SK-N-SH (cell line): Measurements from ENCODE around the gene LFNG. TPM values are rescaled to one million over a fixed set of nuclear protein-coding genes. Genes with fewer than 3 reads are reported as not detected.

Experiments
- CTCF ChIA-PET: fragments of 300-600, 350-600 bp; formaldehyde crosslinking; extraction: SDS; loops from one replicate; lab custom pipeline; 2021; lab: Yijun Ruan, JAX
- POLR2A ChIA-PET: fragments of 350-600 bp; sonication (Branson Sonifier 250); formaldehyde crosslinking; extraction: SDS; loops from one replicate; lab custom pipeline; 2020; ENCODE audit warnings: antibody characterized with exemption, inconsistent platforms; lab: Yijun Ruan, JAX
- DNase-seq: peaks from one replicate; pipeline ENCODE4 v3.0.0; 2012
- H2AFZ ChIP-seq: fragments of 200-600 bp; sonication (generic); 2 replicates; pipeline ENCODE4 v1.8.1; 2016; ENCODE audit warnings: antibody characterized with exemption, mild to moderate bottlenecking, low read depth
- H3F3A ChIP-seq: fragments of 200-600 bp; sonication (generic); replicated peaks from 2 replicates; pipeline ENCODE3; 2016; ENCODE audit warnings: antibody characterized with exemption, mild to moderate bottlenecking; ENCODE audit not compliant: insufficient read depth
- H3K27ac ChIP-seq, 2 experiments: fragments of 200-500 bp in 1 of 2; fragments of 200-600 bp in 1 of 2; sonication (Bioruptor generic) in 1 of 2; sonication (generic), shearing (Covaris generic) in 1 of 2; 2 replicates each; pipeline versions ENCODE4 v1.5.1 to v1.6.1; 2014 to 2016; ENCODE audit warnings: low read depth in 2 of 2, inconsistent platforms in 1 of 2, low read length in 1 of 2, mild to moderate bottlenecking in 1 of 2, mixed read lengths in 1 of 2
- H3K27me3 ChIP-seq: fragments of 200-600 bp; sonication (generic), shearing (Covaris generic); 2 replicates; pipeline ENCODE4 v1.6.1; 2016; ENCODE audit warnings: mixed run types; ENCODE audit not compliant: insufficient read depth
- H3K36me3 ChIP-seq, 2 experiments: fragments of 200-500 bp in 1 of 2; fragments of 200-600 bp in 1 of 2; sonication (Bioruptor generic) in 1 of 2; sonication (generic) in 1 of 2; replicated peaks in 1 of 2; 2 replicates each; pipeline versions ENCODE3 to v1.5.1; 2014 to 2016; ENCODE audit warnings: low read length in 1 of 2, mild to moderate bottlenecking in 1 of 2; ENCODE audit not compliant: insufficient read depth in 2 of 2, control insufficient read depth in 1 of 2
- H3K4me1 ChIP-seq, 2 experiments: fragments of 200-500 bp in 1 of 2; fragments of 200-600 bp in 1 of 2; sonication (Bioruptor generic) in 1 of 2; sonication (generic), shearing (Covaris generic) in 1 of 2; 2 replicates each; pipeline versions ENCODE4 v1.5.1 to v1.6.1; 2014 to 2016; ENCODE audit warnings: low read depth in 1 of 2, low read length in 1 of 2, mixed run types in 1 of 2; ENCODE audit not compliant: insufficient read depth in 2 of 2, control insufficient read depth in 1 of 2
- H3K4me2 ChIP-seq: fragments of 200-600 bp; sonication (generic), shearing (Covaris generic); 2 replicates; pipeline ENCODE4 v1.6.1; 2017; ENCODE audit warnings: mixed run types
- H3K4me3 ChIP-seq, 2 experiments: fragments of 200-500 bp in 1 of 2; fragments of 200-600 bp in 1 of 2; sonication (Bioruptor generic) in 1 of 2; sonication (generic), shearing (Covaris generic) in 1 of 2; 2 replicates each; pipeline versions ENCODE4 v1.5.1 to v1.8.1; 2014 to 2016; ENCODE audit warnings: low read depth in 2 of 2, inconsistent platforms in 1 of 2, low read length in 1 of 2, mild to moderate bottlenecking in 1 of 2, mixed read lengths in 1 of 2, moderate library complexity in 1 of 2
- H3K79me2 ChIP-seq: fragments of 200-600 bp; sonication (generic); 2 replicates; pipeline ENCODE4 v1.8.1; 2017; ENCODE audit warnings: mild to moderate bottlenecking; ENCODE audit not compliant: insufficient read depth
- H3K9ac ChIP-seq: fragments of 200-600 bp; sonication (generic); 2 replicates; pipeline ENCODE4 v1.6.1; 2017; ENCODE audit warnings: mixed run types
- H3K9me2 ChIP-seq: fragments of 200-600 bp; sonication (generic); 2 replicates; pipeline ENCODE4 v1.6.1; 2017; ENCODE audit warnings: mixed run types
- H3K9me3 ChIP-seq: fragments of 200-600 bp; sonication (generic); 2 replicates; pipeline ENCODE4 v1.6.1; 2017; ENCODE audit warnings: mixed run types, mild to moderate bottlenecking, moderate library complexity
- H4K20me1 ChIP-seq: fragments of 200-600 bp; sonication (generic); 2 replicates; pipeline ENCODE4 v1.6.1; 2017; ENCODE audit warnings: mild to moderate bottlenecking, mixed run types; ENCODE audit not compliant: insufficient read depth
- CHD2 ChIP-seq: fragments of 150-350 bp; IDR thresholded peaks from 2 replicates; pipeline ENCODE4 v1.6.1; 2018; ENCODE audit warnings: low read length; ENCODE audit not compliant: partially characterized antibody
- FOSL2 ChIP-seq: IDR thresholded peaks from 2 replicates; pipeline ENCODE4 v1.4.0; 2012; ENCODE audit warnings: low read depth, mild to moderate bottlenecking, moderate library complexity, borderline replicate concordance
- MAX ChIP-seq: IDR thresholded peaks from 2 replicates; pipeline ENCODE4 v1.4.0; 2012; ENCODE audit warnings: low read depth
- MXI1 ChIP-seq: IDR thresholded peaks from 2 replicates; pipeline ENCODE4 v1.6.1; 2012; ENCODE audit warnings: mild to moderate bottlenecking, low read depth, low read length, improper control_type of control experiment
- NFIC ChIP-seq: IDR thresholded peaks from 2 replicates; pipeline ENCODE4 v1.4.0; 2012; ENCODE audit warnings: borderline replicate concordance
- RAD21 ChIP-seq: IDR thresholded peaks from 2 replicates; pipeline ENCODE4 v1.6.1; 2012; ENCODE audit warnings: mild to moderate bottlenecking, low read length
- REST ChIP-seq: IDR thresholded peaks from 2 replicates; pipeline ENCODE4 v1.6.1; 2012; ENCODE audit warnings: mild to moderate bottlenecking, low read depth, low read length, moderate library complexity
- RFX5 ChIP-seq: IDR thresholded peaks from 2 replicates; pipeline ENCODE4 v1.6.1; 2012; ENCODE audit warnings: mild to moderate bottlenecking, improper control_type of control experiment, low read length
- TCF12 ChIP-seq: IDR thresholded peaks from 2 replicates; pipeline ENCODE4 v1.4.0; 2012
- USF1 ChIP-seq: IDR thresholded peaks from 2 replicates; pipeline ENCODE4 v1.4.0; 2012; ENCODE audit warnings: low read depth, borderline replicate concordance
- YY1 ChIP-seq: IDR thresholded peaks from 2 replicates; pipeline ENCODE4 v1.4.0; 2012; ENCODE audit warnings: low read depth, mild to moderate bottlenecking
- WGBS: methylation state at CpG from one replicate; pipeline ENCODE4 v1.1.6; 2017; ENCODE audit warnings: low lambda C conversion rate; 5-methylcytosine and 5-hydroxymethylcytosine counted together
- polyA plus RNA-seq, 3 experiments: library from polyadenylated mRNA; depleted of rRNA; stranded (reverse); fragments of >200 nt; gene quantifications; 2 replicates each; pipeline ENCODE4 v1.2.3, GENCODE V29; 2012

LFNG gene
- polyA plus RNA-seq, 1 of the 3 experiments (the other 2 are of a cell fraction) = 9.4 TPM

GRCh38 chr7:2570021-2570420 lies 50.4 kb downstream of the LFNG start (continued):
- no peak for TF ChIP-seq MAX

- H3K9me2 ChIP-seq = no peaks in the 10 kb centered on the region
- H3F3A ChIP-seq = no peaks in the 10 kb centered on the region
- no peak for TF ChIP-seq YY1
- TF ChIP-seq CHD2 = no peak
- TF ChIP-seq REST = no peak
- no peak for TF ChIP-seq TCF12
- TF ChIP-seq RAD21 = no peak
- no peak for TF ChIP-seq USF1
- TF ChIP-seq RFX5 = no peak
- TF ChIP-seq FOSL2 = no peak
- no peak for TF ChIP-seq NFIC
- TF ChIP-seq MXI1 = no peak
- H3K79me2 ChIP-seq = 0 out of 2 replicates have a peak, but pooled peaks cover 7% of the 10 kb centered on the region
- H3K27me3 ChIP-seq = no peaks in the 10 kb centered on the region
- no peak overlapping the region for H3K9ac ChIP-seq
- H3K4me1 ChIP-seq = no peaks in the 10 kb centered on the region
- no peak overlapping the region for H3K27ac ChIP-seq
- ChIA-PET CTCF (interaction anchor here (1.0 to 1.3 kb wide), 5 partner anchors 16 to 118 kb away, joined by 3 to 4 read pairs (median 4); no protein-coding TSS in a partner anchor), POLR2A (no interaction called here)
- peaks cover 0 to 26% of the 10 kb centered on the region in 2 experiments for H3K36me3 ChIP-seq
- WGBS = 91% methylated on average over 15 of the region's 15 CpGs
- DNase-seq = no peak
- H3K9me3 ChIP-seq = no peaks in the 10 kb centered on the region
- no peak overlapping the region for H2AFZ ChIP-seq
- H4K20me1 ChIP-seq = no peaks in the 10 kb centered on the region
- no peak overlapping the region for H3K4me3 ChIP-seq
- H3K4me2 ChIP-seq = no peak overlapping the region
These were observed 51.8 kb downstream of the LFNG start for GRCh38 chr7:2571409-2571808.
